GM12878 (cell line): Measurements from ENCODE around the gene FLT1. TPM values are rescaled to one million over a fixed set of nuclear protein-coding genes. Genes with fewer than 3 reads are reported as not detected.

Source experiments
- BCL3 ChIP-seq: IDR thresholded peaks from 2 replicates; pipeline ENCODE4 v1.6.1; 2011; ENCODE audit warnings: borderline replicate concordance, low read depth, mild to moderate bottlenecking, moderate library complexity, low read length; ENCODE audit not compliant: insufficient read depth, poor library complexity, severe bottlenecking
- BRCA1 ChIP-seq: IDR thresholded peaks from 2 replicates; pipeline ENCODE4 v1.6.1; 2011; ENCODE audit warnings: low read depth, low read length, improper control_type of control experiment
- FOXK2 ChIP-seq: fragments of 450-650 bp; IDR thresholded peaks from 2 replicates; pipeline ENCODE4 v1.6.1; 2017; ENCODE audit warnings: mild to moderate bottlenecking, moderate library complexity
- HCFC1 ChIP-seq: fragments of 150-350 bp; IDR thresholded peaks from 2 replicates; pipeline ENCODE4 v1.6.1; 2014; ENCODE audit warnings: low read length
- LARP7 ChIP-seq: fragments of 450-650 bp; IDR thresholded peaks from 2 replicates; pipeline ENCODE4 v1.6.1; 2017; ENCODE audit warnings: mild to moderate bottlenecking
- MAX ChIP-seq: IDR thresholded peaks from 2 replicates; pipeline ENCODE4 v1.6.1; 2012; ENCODE audit warnings: low read depth, low read length, improper control_type of control experiment
- NR2C1 ChIP-seq: fragments of 450-650 bp; IDR thresholded peaks from 2 replicates; pipeline ENCODE4 v1.6.1; 2017; ENCODE audit warnings: antibody characterized with exemption, mild to moderate bottlenecking, moderate library complexity
- PAX5 ChIP-seq: IDR thresholded peaks from 2 replicates; pipeline ENCODE4 v1.6.1; 2011; ENCODE audit warnings: low read depth, low read length, borderline replicate concordance
- PML ChIP-seq: IDR thresholded peaks from 2 replicates; pipeline ENCODE4 v1.6.1; 2012; ENCODE audit warnings: low read length, inconsistent platforms
- POLR2AphosphoS2 ChIP-seq: IDR thresholded peaks from 2 replicates; pipeline ENCODE4 v1.6.1; 2011; ENCODE audit warnings: low read depth, mild to moderate bottlenecking, low read length, improper control_type of control experiment, moderate library complexity
- PRDM15 ChIP-seq: fragments of 450-650 bp; formaldehyde crosslinking; IDR thresholded peaks from 2 replicates; pipeline ENCODE4 v1.4.0; 2020; ENCODE audit warnings: mild to moderate bottlenecking, moderate library complexity
- RBBP5 ChIP-seq: fragments of 200-600 bp; sonication (generic); conservative IDR thresholded peaks from 2 replicates; pipeline ENCODE4 v1.6.1; 2016
- SKIL ChIP-seq: fragments of 450-650 bp; IDR thresholded peaks from 2 replicates; pipeline ENCODE4 v1.6.1; 2017; ENCODE audit warnings: mild to moderate bottlenecking, low read depth, inconsistent platforms; ENCODE audit not compliant: poor library complexity, severe bottlenecking
- SREBF2 ChIP-seq: IDR thresholded peaks from 2 replicates; pipeline ENCODE4 v1.6.1; 2012; ENCODE audit warnings: mild to moderate bottlenecking, low read length
- SUPT20H ChIP-seq: IDR thresholded peaks from 2 replicates; pipeline ENCODE4 v1.6.1; 2011; ENCODE audit warnings: low read depth, mild to moderate bottlenecking, low read length, moderate library complexity, borderline replicate concordance; ENCODE audit not compliant: control insufficient read depth
- ZNF274 ChIP-seq: IDR thresholded peaks from one replicate; pipeline ENCODE4 v1.8.0; 2011; ENCODE audit not compliant: insufficient read length, insufficient read depth
- ZZZ3 ChIP-seq: IDR thresholded peaks from 2 replicates; pipeline ENCODE4 v1.6.1; 2011; ENCODE audit warnings: low read depth; ENCODE audit not compliant: control insufficient read depth, insufficient read length
- polyA plus RNA-seq, 11 experiments: library from polyadenylated mRNA; depleted of rRNA in 4 of 11; unstranded in 6 of 11; stranded (reverse) in 5 of 11; fragments of >200 nt; fragmentation: Nextera tagmentation in 4 of 11; fragmentation: Illumina TruSeq in 1 of 11; extraction: Ambion mirVana in 4 of 11; extraction: Trizol in 1 of 11; gene quantifications; 1 replicate in 1 of 11; 2 replicates in 10 of 11; pipeline versions ENCODE4 v1.2.1 to v1.2.3, GENCODE V29; 2011 to 2016; ENCODE audit warnings: inconsistent platforms in 2 of 11, missing spikeins in 2 of 11, low read depth in 1 of 11
- total RNA-seq, 4 experiments: library from RNA; depleted of rRNA in 3 of 4; stranded (reverse); fragments of >200 nt in 3 of 4; fragmentation: Illumina TruSeq in 1 of 4; extraction: Trizol in 1 of 4; gene quantifications; 2 replicates each; pipeline versions ENCODE4 v1.2.1 to v1.2.3, GENCODE V29; 2013 to 2021
- TF ChIP-seq, protein P1 (sequence below): fragments of 450-650 bp; IDR thresholded peaks from 2 replicates; pipeline ENCODE4 v1.6.1; 2017; ENCODE audit warnings: mild to moderate bottlenecking, moderate library complexity

FLT1 gene
- total and polyA plus RNA-seq, 10 of the 15 experiments (the other 5 are each of a cell fraction or from before 2014, with no cell fraction given): 0.55 to 5.6 (median 0.84) TPM

GRCh38 chr13:28429685-28430290 lies 65.1 kb downstream of the FLT1 start (continued):
- no peak for TF ChIP-seq PRDM15 (CRISPR knock-in tag)
- no peak for TF ChIP-seq PAX5
- TF ChIP-seq MAX: no peak
- TF ChIP-seq NR2C1: no peak
- no peak for TF ChIP-seq HCFC1
- no peak; the same call in 1 of the 2 replicates for TF ChIP-seq PML
- no peak for TF ChIP-seq LARP7
- no peak for TF ChIP-seq SREBF2
- TF ChIP-seq POLR2AphosphoS2: no peak
- no peak for TF ChIP-seq ZNF274
- no peak for TF ChIP-seq ZZZ3
- TF ChIP-seq FOXK2: no peak
- TF ChIP-seq RBBP5: no peak
- peak; percentile 70 for TF ChIP-seq SKIL
- TF ChIP-seq, protein P1, sequence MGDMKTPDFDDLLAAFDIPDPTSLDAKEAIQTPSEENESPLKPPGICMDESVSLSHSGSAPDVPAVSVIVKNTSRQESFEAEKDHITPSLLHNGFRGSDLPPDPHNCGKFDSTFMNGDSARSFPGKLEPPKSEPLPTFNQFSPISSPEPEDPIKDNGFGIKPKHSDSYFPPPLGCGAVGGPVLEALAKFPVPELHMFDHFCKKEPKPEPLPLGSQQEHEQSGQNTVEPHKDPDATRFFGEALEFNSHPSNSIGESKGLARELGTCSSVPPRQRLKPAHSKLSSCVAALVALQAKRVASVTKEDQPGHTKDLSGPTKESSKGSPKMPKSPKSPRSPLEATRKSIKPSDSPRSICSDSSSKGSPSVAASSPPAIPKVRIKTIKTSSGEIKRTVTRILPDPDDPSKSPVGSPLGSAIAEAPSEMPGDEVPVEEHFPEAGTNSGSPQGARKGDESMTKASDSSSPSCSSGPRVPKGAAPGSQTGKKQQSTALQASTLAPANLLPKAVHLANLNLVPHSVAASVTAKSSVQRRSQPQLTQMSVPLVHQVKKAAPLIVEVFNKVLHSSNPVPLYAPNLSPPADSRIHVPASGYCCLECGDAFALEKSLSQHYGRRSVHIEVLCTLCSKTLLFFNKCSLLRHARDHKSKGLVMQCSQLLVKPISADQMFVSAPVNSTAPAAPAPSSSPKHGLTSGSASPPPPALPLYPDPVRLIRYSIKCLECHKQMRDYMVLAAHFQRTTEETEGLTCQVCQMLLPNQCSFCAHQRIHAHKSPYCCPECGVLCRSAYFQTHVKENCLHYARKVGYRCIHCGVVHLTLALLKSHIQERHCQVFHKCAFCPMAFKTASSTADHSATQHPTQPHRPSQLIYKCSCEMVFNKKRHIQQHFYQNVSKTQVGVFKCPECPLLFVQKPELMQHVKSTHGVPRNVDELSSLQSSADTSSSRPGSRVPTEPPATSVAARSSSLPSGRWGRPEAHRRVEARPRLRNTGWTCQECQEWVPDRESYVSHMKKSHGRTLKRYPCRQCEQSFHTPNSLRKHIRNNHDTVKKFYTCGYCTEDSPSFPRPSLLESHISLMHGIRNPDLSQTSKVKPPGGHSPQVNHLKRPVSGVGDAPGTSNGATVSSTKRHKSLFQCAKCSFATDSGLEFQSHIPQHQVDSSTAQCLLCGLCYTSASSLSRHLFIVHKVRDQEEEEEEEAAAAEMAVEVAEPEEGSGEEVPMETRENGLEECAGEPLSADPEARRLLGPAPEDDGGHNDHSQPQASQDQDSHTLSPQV: no peak
- no peak for TF ChIP-seq BCL3
- TF ChIP-seq BRCA1: no peak
- no peak for TF ChIP-seq SUPT20H
